Peyer's patch (tissue), 4 donors: ENCODE results near the gene ITGB8. TPM values are rescaled to one million over a fixed set of nuclear protein-coding genes. Genes with fewer than 3 reads are reported as not detected.

Experiments
- DNase-seq, 3 donors: peaks; one replicate each; pipeline ENCODE4 v3.0.0-alpha.2; 2017 to 2019
- H3K27ac ChIP-seq, 4 donors: fragments of 200-600 bp; sonication (generic); one replicate each; pipeline ENCODE4 v1.5.1; 2016 to 2019
- H3K27me3 ChIP-seq, 2 donors: fragments of 200-600 bp; sonication (generic); one replicate each; pipeline ENCODE4 v1.5.1; 2019
- H3K36me3 ChIP-seq, 3 donors: fragments of 200-600 bp; sonication (generic); one replicate each; pipeline ENCODE4 v1.5.1; 2016 to 2019
- H3K4me1 ChIP-seq, 4 donors: fragments of 200-600 bp; sonication (generic); one replicate each; pipeline ENCODE4 v1.5.1; 2016 to 2019
- H3K4me3 ChIP-seq, 4 donors: fragments of 200-600 bp; sonication (generic); 1 replicate in 3 of 4; 2 replicates in 1 of 4; pipeline ENCODE4 v1.5.1; 2016 to 2019; ENCODE audit warnings: mild to moderate bottlenecking in 1 of 4
- H3K9me3 ChIP-seq, 4 donors: fragments of 200-600 bp; sonication (generic); one replicate each; pipeline ENCODE4 v1.5.1; 2016 to 2019; ENCODE audit warnings: mild to moderate bottlenecking in 1 of 4
- POLR2A ChIP-seq, 2 donors: fragments of 450-650 bp; IDR thresholded peaks; one replicate each; pipeline ENCODE4 v1.5.1; 2017; ENCODE audit warnings: antibody characterized with exemption in 2 of 2, mild to moderate bottlenecking in 2 of 2, moderate library complexity in 2 of 2
- total RNA-seq, 4 donors: library from RNA; depleted of rRNA; stranded (reverse); fragments of >200 nt; gene quantifications; one replicate each; pipeline ENCODE4 v1.1.0, GENCODE V29; 2016
- TF ChIP-seq, protein P1 (sequence below), 6 experiments: fragments of 450-650 bp in 4 of 6; fragments of 200-600 bp in 2 of 6; sonication (generic) in 1 of 6; IDR thresholded peaks; one replicate each; pipeline ENCODE4 v1.5.1; 2017 to 2019; ENCODE audit warnings: antibody characterized with exemption in 6 of 6, mild to moderate bottlenecking in 3 of 6, moderate library complexity in 1 of 6

The ITGB8 gene
- total RNA-seq, 4 donors from 2014 or later = 20.6 to 45.8 (median 32.7) TPM

DNA sequence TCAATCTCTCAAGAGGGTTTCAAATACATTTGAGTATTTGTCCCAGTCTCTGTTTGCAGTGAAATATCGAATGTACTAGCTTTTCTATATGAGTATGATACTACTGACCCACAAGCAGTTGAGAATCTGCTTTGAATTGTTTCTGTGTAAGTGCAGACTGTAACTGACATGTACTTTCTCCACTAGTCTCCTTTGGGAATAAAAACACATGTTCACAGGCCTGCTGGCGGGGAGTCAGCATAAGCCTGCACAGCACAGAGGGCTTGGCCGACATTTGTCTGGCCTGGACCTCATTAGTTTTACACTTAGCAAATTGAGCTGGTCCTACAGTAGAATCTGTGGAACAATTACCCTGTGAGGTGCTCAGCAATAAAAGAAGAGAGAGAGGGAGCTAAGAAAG is 72.6 kb downstream of the ITGB8 start:
- H3K27ac ChIP-seq = no peak overlapping the region
- no peaks in the 10 kb centered on the region for H3K9me3 ChIP-seq
- DNase-seq = no peak
- H3K4me1 ChIP-seq = peaks cover 0 to 9% (median 0%) of the 10 kb centered on the region in 4 donors
- no peak for TF ChIP-seq POLR2A (IDR thresholded peaks at IDR 0.05)
- TF ChIP-seq, protein P1, sequence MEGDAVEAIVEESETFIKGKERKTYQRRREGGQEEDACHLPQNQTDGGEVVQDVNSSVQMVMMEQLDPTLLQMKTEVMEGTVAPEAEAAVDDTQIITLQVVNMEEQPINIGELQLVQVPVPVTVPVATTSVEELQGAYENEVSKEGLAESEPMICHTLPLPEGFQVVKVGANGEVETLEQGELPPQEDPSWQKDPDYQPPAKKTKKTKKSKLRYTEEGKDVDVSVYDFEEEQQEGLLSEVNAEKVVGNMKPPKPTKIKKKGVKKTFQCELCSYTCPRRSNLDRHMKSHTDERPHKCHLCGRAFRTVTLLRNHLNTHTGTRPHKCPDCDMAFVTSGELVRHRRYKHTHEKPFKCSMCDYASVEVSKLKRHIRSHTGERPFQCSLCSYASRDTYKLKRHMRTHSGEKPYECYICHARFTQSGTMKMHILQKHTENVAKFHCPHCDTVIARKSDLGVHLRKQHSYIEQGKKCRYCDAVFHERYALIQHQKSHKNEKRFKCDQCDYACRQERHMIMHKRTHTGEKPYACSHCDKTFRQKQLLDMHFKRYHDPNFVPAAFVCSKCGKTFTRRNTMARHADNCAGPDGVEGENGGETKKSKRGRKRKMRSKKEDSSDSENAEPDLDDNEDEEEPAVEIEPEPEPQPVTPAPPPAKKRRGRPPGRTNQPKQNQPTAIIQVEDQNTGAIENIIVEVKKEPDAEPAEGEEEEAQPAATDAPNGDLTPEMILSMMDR (IDR thresholded peaks at IDR 0.05) = no peak
- peaks cover 0 to 4% (median 0%) of the 10 kb centered on the region in 3 donors for H3K36me3 ChIP-seq
- no peak overlapping the region for H3K4me3 ChIP-seq
- H3K27me3 ChIP-seq = no peaks in the 10 kb centered on the region

DNA sequence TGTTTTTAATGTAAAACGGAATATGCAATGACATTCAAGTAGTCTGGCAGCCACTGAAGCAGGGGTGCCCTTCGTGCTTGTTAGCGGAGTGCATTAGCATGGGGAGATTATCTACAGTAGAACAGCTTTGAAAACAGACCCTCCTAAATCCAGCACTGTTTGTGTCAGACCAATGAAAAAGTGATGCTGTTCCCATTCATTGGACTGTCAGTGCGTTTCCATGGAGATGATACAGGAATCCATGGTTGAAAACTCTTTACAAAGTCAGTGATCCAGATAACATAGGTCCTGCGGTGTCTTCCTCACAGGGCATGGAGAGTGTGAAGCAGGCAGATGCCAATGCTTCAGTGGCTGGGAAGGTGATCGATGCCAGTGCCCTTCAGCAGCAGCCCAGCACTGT is 73.6 kb downstream of the ITGB8 start:
- TF ChIP-seq, protein P1 (IDR thresholded peaks at IDR 0.05) = no peak
- no peak for TF ChIP-seq POLR2A (IDR thresholded peaks at IDR 0.05)
- Histone ChIP-seq H3K4me3 (no peak overlapping the region), H3K27ac (no peak overlapping the region), H3K4me1 (peaks cover 0 to 12% (median 0%) of the 10 kb centered on the region in 4 donors), H3K27me3 (no peaks in the 10 kb centered on the region), H3K36me3 (peaks cover 0 to 7% (median 0%) of the 10 kb centered on the region in 3 donors), H3K9me3 (no peaks in the 10 kb centered on the region)
- DNase-seq = no peak

DNA sequence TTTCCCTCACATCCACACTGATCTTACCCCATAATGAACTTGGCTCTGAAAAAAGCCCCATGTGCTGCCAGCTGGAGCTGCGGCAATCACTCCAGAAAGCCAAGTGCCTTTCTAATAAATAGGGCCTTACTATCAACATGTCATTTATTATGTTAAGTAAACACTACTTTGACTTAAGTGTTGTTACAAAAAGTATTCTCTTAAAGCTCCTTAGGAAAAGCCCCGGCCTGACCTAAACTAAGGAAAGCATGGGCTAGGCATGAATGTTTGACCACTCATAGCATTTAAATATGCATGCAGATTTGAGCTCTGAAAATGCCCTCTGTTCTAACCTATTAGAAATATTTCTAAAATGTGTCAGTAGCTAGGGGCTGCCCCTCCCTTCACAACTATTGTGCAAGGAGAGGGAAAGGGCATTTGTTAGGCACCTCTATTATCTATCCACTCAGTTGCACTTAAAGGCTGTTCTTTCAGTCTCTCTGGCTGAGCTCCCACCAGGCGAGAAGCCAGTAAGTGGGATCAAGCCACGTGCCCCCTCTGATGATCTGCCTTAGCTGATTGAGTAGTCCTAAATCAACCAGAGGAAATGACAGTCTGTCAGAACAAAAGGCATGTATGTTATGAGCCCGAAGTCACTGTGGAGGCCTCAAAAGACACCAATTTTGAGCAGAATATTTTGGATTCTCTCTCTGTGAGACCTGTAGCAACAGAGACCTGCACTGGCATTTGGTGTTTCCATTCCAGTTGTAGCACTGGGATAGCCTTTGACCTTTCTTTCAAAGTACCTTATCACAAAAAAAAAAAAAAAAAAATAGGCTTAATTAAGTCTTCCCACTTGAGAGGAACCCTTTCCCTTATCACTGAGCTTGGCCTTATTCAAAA is 77.1 kb downstream of the ITGB8 start:
- H3K27me3 ChIP-seq = no peaks in the 10 kb centered on the region
- no peaks in the 10 kb centered on the region for H3K9me3 ChIP-seq
- no peak overlapping the region for H3K4me3 ChIP-seq
- no peak for TF ChIP-seq POLR2A (IDR thresholded peaks at IDR 0.05)
- TF ChIP-seq, protein P1 (IDR thresholded peaks at IDR 0.05) = no peak
- no peak for DNase-seq
- H3K4me1 ChIP-seq = peaks cover 0 to 12% (median 0%) of the 10 kb centered on the region in 4 donors
- peaks cover 0 to 15% (median 0%) of the 10 kb centered on the region in 3 donors for H3K36me3 ChIP-seq
- H3K27ac ChIP-seq = peak overlapping the region in 1 of 4 donors; percentile 3

DNA sequence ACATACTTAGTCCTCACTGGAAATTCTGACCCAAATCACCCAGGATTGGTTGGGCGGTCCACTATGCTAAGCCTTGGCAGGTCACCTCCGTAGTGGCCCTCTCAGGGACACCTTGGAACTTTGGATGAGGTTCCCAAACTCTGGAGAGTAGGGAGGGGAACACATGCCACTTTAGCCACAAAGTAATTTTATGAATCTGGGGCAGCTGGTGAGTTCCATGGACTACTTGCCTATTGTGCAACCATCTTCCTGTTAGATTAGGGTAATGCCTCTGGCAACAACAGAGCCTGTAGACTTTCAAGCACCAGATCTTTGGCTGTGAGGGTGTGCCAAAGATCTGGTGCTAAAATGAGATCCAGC is 77.7 kb downstream of the ITGB8 start:
- TF ChIP-seq, protein P1 (IDR thresholded peaks at IDR 0.05) = no peak
- no peak for TF ChIP-seq POLR2A (IDR thresholded peaks at IDR 0.05)
- Histone ChIP-seq H3K36me3 (peaks cover 0 to 15% (median 0%) of the 10 kb centered on the region in 3 donors), H3K27me3 (no peaks in the 10 kb centered on the region), H3K4me1 (peaks cover 0 to 12% (median 0%) of the 10 kb centered on the region in 4 donors), H3K4me3 (no peak overlapping the region), H3K9me3 (no peaks in the 10 kb centered on the region), H3K27ac (no peak overlapping the region)
- DNase-seq = no peak

DNA sequence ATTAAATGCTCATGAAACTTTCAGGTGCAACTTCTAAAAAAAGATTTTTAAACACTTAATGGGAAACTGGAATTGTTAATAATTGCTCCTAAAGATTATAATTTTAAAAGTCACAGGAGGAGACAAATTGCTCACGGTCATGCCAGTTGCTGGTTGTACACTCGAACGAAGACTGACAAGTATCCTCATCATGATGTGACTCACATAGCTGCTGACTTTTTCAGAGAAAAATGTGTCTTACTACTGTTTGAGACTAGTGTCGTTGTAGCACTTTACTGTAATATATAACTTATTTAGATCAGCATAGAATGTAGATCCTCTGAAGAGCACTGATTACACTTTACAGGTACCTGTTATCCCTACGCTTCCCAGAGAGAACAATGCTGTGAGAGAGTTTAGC is 79.3 kb downstream of the ITGB8 start:
- TF ChIP-seq POLR2A (IDR thresholded peaks at IDR 0.05) = no peak
- TF ChIP-seq, protein P1 (IDR thresholded peaks at IDR 0.05) = no peak
- no peak overlapping the region for H3K27ac ChIP-seq
- no peaks in the 10 kb centered on the region for H3K9me3 ChIP-seq
- peaks cover 0 to 15% (median 0%) of the 10 kb centered on the region in 3 donors for H3K36me3 ChIP-seq
- no peak overlapping the region for H3K4me3 ChIP-seq
- peaks cover 0 to 12% (median 0%) of the 10 kb centered on the region in 4 donors for H3K4me1 ChIP-seq
- no peaks in the 10 kb centered on the region for H3K27me3 ChIP-seq
- DNase-seq = no peak
